Calu3 (cell line): ENCODE data around the gene JAG1. TPM values are rescaled to one million over a fixed set of nuclear protein-coding genes. Genes with fewer than 3 reads are reported as not detected.

Experiments used
- BruUV-seq: library from RNA; stranded (reverse); fragments of 400-500 nt; replicated peaks from 2 replicates; lab custom pipeline; 2021; lab: Mats Ljungman, UMichigan
- CTCF ChIA-PET: fragments of 300-600 bp; sonication (Branson Sonifier 250); formaldehyde crosslinking; loops from one replicate; lab custom pipeline; 2022; ENCODE audit warnings: antibody characterized with exemption; lab: Charles Lee
- DNase-seq: peaks from one replicate; pipeline ENCODE4 v3.0.0; 2022
- H3K27ac Mint-ChIP-seq: one replicate; pipeline ENCODE4 v1.8.0; 2022; ENCODE audit warnings: mixed read lengths; ENCODE audit not compliant: unreplicated experiment
- H3K27me3 Mint-ChIP-seq: one replicate; pipeline ENCODE4 v1.8.0; 2022; ENCODE audit warnings: mixed read lengths; ENCODE audit not compliant: unreplicated experiment
- H3K36me3 Mint-ChIP-seq: one replicate; pipeline ENCODE4 v1.8.0; 2022; ENCODE audit warnings: mild to moderate bottlenecking, moderate library complexity, mixed read lengths; ENCODE audit not compliant: insufficient read depth, unreplicated experiment
- H3K4me1 Mint-ChIP-seq: one replicate; pipeline ENCODE4 v1.8.0; 2022; ENCODE audit warnings: mild to moderate bottlenecking, low read depth, mixed read lengths; ENCODE audit not compliant: unreplicated experiment
- H3K4me3 Mint-ChIP-seq: one replicate; pipeline ENCODE4 v1.8.0; 2022; ENCODE audit warnings: mild to moderate bottlenecking, low read depth, moderate library complexity, mixed read lengths; ENCODE audit not compliant: unreplicated experiment
- H3K9me3 Mint-ChIP-seq: one replicate; pipeline ENCODE4 v1.8.0; 2022; ENCODE audit warnings: low read depth, mixed read lengths; ENCODE audit not compliant: unreplicated experiment
- intact Hi-C: fragments of 100-400 bp; cut with micrococcal nuclease; formaldehyde crosslinking; loops from one replicate; pipeline ENCODE4 v1.10.0; 2022; ENCODE audit not compliant: unreplicated experiment
- total RNA-seq: library from RNA; stranded (reverse); gene quantifications from 2 replicates; pipeline ENCODE4 v1.2.3, GENCODE V29; 2022
- TF ChIP-seq, protein P1 (sequence below): fragments of 200-600 bp; IDR thresholded peaks from one replicate; pipeline ENCODE4 v1.8.0; 2022; ENCODE audit warnings: antibody characterized with exemption; ENCODE audit not compliant: unreplicated experiment

JAG1 gene
- total RNA-seq, 1 experiment from 2014 or later = 245 TPM

DNA sequence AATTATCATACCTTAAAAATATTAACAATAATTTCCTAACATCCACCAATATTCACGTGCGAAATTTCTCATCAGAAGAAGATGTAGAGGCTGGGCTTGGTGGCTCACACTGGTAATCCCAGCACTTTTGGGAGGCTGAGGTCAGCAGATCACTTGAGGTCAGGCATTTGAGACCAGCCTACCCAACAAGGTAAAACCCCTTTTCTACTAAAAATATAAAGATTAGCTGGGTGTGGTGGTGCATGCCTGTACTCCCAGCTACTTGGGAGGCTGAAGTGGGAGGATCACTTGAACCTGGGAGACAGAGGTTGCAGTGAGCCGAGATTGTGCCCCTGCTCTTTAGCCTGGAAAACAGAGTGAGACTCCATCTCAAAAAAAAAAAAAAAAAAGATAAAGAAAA lies 36.1 kb upstream of the JAG1 start:
- Mint-ChIP-seq H3K4me3 (no peak overlapping the region), H3K4me1 (peaks cover 57% of the 10 kb centered on the region), H3K27ac (peak overlapping the region; percentile 96), H3K9me3 (peaks cover 3% of the 10 kb centered on the region), H3K36me3 (peaks cover 24% of the 10 kb centered on the region), H3K27me3 (no peaks in the 10 kb centered on the region)
- intact Hi-C loops = loop anchor here (2.0 to 5.0 kb wide), 3 partner anchors 151 to 497 kb away; no protein-coding TSS in a partner anchor
- CTCF ChIA-PET = no interaction called here
- no TSS peak for BruUV-seq
- DNase-seq = no peak
- TF ChIP-seq, protein P1, sequence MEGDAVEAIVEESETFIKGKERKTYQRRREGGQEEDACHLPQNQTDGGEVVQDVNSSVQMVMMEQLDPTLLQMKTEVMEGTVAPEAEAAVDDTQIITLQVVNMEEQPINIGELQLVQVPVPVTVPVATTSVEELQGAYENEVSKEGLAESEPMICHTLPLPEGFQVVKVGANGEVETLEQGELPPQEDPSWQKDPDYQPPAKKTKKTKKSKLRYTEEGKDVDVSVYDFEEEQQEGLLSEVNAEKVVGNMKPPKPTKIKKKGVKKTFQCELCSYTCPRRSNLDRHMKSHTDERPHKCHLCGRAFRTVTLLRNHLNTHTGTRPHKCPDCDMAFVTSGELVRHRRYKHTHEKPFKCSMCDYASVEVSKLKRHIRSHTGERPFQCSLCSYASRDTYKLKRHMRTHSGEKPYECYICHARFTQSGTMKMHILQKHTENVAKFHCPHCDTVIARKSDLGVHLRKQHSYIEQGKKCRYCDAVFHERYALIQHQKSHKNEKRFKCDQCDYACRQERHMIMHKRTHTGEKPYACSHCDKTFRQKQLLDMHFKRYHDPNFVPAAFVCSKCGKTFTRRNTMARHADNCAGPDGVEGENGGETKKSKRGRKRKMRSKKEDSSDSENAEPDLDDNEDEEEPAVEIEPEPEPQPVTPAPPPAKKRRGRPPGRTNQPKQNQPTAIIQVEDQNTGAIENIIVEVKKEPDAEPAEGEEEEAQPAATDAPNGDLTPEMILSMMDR = no peak

DNA sequence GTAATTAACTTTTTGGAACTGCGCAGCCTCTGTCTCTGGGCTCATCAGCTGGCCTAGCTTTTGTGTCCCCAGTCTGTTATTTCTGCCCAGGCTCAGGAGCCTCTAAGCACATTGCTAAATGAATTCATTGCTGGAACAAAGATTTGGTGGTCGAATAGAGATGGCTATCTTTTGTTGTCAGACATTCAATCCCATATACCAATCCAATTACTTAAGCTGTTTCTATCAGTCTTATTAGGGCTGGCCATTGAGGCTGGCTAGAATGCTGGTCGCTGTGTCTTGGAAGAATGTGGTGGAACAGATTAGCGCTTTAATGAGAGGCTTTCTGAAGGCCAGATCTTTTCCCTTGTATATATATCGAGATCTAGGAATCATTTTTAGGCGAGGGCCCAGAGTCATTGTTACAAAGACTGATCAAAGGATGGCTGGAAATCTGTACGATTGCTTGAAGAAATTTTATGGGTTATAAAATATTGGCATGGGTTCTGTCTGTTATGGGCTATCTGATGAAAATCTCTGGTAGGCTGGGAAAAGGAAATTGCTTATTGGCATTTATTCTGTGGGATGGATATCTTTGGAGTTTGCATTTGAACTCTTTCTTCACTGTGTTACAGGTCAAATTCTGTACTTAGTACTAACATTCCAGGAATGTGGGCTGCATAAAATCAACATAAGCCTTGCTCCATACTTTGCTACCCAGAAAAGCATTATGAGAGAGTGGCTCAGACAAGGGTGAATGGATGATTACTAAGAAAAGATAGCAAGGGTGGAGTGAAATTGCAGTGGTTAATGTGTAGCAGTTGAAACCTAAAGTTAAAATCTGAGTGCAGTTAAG lies 34.8 kb upstream of the JAG1 start:
- CTCF ChIA-PET = no interaction called here
- DNase-seq = no peak
- peak overlapping the region; percentile 43 for H3K4me3 Mint-ChIP-seq
- H3K27me3 Mint-ChIP-seq = no peaks in the 10 kb centered on the region
- TF ChIP-seq, protein P1 = no peak
- no TSS peak for BruUV-seq
- intact Hi-C loops = loop anchor here (5.0 kb wide), 2 partner anchors 444 to 499 kb away; no protein-coding TSS in a partner anchor
- H3K4me1 Mint-ChIP-seq = peaks cover 53% of the 10 kb centered on the region
- H3K27ac Mint-ChIP-seq = peak overlapping the region; percentile 96
- peaks cover 8% of the 10 kb centered on the region for H3K9me3 Mint-ChIP-seq
- peaks cover 25% of the 10 kb centered on the region for H3K36me3 Mint-ChIP-seq

DNA sequence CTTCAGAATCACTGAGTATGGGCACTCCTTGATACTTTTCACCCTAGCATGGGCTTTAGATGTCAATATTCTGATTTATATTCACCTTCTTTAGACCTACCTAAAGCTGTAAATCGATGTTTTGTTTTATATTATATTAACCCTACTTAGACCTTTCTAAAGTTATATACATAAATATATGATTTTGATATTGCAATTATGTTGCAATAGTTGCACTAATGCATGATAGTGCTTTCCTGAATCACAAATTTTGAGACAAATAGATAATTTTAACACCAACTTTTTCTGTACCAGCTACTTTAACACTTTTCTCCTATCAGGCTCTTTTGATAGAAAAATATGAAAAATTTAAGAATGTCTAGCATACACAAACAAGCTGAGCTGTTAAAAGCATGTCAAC lies 34.0 kb upstream of the JAG1 start:
- Mint-ChIP-seq H3K4me3 (no peak overlapping the region), H3K4me1 (peaks cover 51% of the 10 kb centered on the region), H3K27me3 (no peaks in the 10 kb centered on the region), H3K9me3 (peaks cover 11% of the 10 kb centered on the region), H3K27ac (peak overlapping the region; percentile 96), H3K36me3 (peaks cover 25% of the 10 kb centered on the region)
- BruUV-seq = no TSS peak
- DNase-seq = no peak
- CTCF ChIA-PET = no interaction called here
- intact Hi-C loops = loop anchor here (2.0 to 5.0 kb wide), 4 partner anchors 31 to 559 kb away; no protein-coding TSS in a partner anchor
- TF ChIP-seq, protein P1 = no peak

DNA sequence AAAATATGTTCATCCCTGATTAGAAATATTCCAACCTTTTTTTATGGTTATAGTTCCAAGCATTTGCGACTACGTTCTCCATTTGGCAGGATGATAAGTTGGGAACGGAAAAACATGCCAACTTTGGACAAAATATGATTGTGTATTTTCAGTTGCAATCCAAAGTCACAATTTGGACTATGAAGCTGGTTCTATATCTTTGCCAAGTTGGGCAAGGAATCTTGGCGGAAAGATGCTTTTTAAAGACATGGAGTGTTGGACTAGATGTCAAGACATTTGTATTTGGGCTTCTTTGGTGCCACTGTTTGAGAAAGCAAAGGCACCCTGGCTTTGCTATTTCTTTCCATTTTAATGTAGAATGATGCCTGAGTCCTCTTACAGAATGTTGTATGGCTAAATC lies 33.3 kb upstream of the JAG1 start:
- H3K4me1 Mint-ChIP-seq = peaks cover 51% of the 10 kb centered on the region
- no TSS peak for BruUV-seq
- no peak for DNase-seq
- CTCF ChIA-PET = no interaction called here
- H3K27me3 Mint-ChIP-seq = no peaks in the 10 kb centered on the region
- TF ChIP-seq, protein P1 = no peak
- peaks cover 11% of the 10 kb centered on the region for H3K9me3 Mint-ChIP-seq
- no peak overlapping the region for H3K27ac Mint-ChIP-seq
- intact Hi-C loops = loop anchor here (2.0 to 5.0 kb wide), 4 partner anchors 30 to 560 kb away; no protein-coding TSS in a partner anchor
- no peak overlapping the region for H3K4me3 Mint-ChIP-seq
- peaks cover 25% of the 10 kb centered on the region for H3K36me3 Mint-ChIP-seq
